ENCODE results near the gene EN2. TPM values are rescaled to one million over a fixed set of nuclear protein-coding genes. Genes with fewer than 3 reads are reported as not detected.
"Not testable (repeated sequence)": the region's sequence is repeated elsewhere in the genome, so short reads cannot be mapped to it uniquely, and the experiment has no call there.

The EN2 gene
- total RNA-seq, 8 experiments from 2014 or later = 0.10 to 1.3 (median 0.49) TPM; not detected in 1

- no peak for ATAC-seq (replicated peaks in 6 of 8)
- Histone ChIP-seq H3K27ac (no peak overlapping the region), H3K4me3 (no peak overlapping the region), H3K4me1 (replicated peaks in 1 of 2) (no peaks in the 10 kb centered on the region)
- WGBS, 10 experiments = 50 to 90% (median 81%) methylated on average over 1 to 6 of the region's 14 CpGs; no CpG with 5 or more reads in 4 of the 10 experiments
- in situ Hi-C loops (cut with MboI; ENCODE audit: low pct_unique_long_range_greater_than_20kb in 2 of 9, low sequenced_read_pairs in 9 of 9, unreplicated experiment in 9 of 9) = no loop called here
Measured at GRCh38 chr7:155428171-155428834, 29.6 kb upstream of the EN2 start.

GRCh38 chr7:155429651-155430050 lies 28.3 kb upstream of the EN2 start:
- no peak overlapping the region for H3K27ac ChIP-seq
- in situ Hi-C loops (cut with MboI; ENCODE audit: low pct_unique_long_range_greater_than_20kb in 2 of 9, low sequenced_read_pairs in 9 of 9, unreplicated experiment in 9 of 9) = no loop called here
- no peak for ATAC-seq (replicated peaks in 6 of 8)
- no peak overlapping the region for H3K4me3 ChIP-seq
- 0 to 65% (median 40%) methylated on average over 1 to 4 of the region's 6 CpGs; no CpG with 5 or more reads in 5 of the 10 experiments for WGBS, 10 experiments
- no peaks in the 10 kb centered on the region for H3K4me1 ChIP-seq (replicated peaks in 1 of 2)

GRCh38 chr7:155430606-155431005 lies 27.3 kb upstream of the EN2 start:
- 0 to 100% (median 40%) methylated on average over 1 to 4 of the region's 10 CpGs; no CpG with 5 or more reads in 4 of the 10 experiments for WGBS, 10 experiments
- Histone ChIP-seq H3K27ac (no peak overlapping the region), H3K4me3 (no peak overlapping the region), H3K4me1 (replicated peaks in 1 of 2) (no peaks in the 10 kb centered on the region)
- in situ Hi-C loops (cut with MboI; ENCODE audit: low pct_unique_long_range_greater_than_20kb in 2 of 9, low sequenced_read_pairs in 9 of 9, unreplicated experiment in 9 of 9) = no loop called here
- ATAC-seq (replicated peaks in 6 of 8) = no peak

GRCh38 chr7:155431231-155431630 lies 26.7 kb upstream of the EN2 start:
- H3K4me3 ChIP-seq = no peak overlapping the region
- ATAC-seq (replicated peaks in 6 of 8) = no peak
- 60 to 80% (median 75%) methylated on average over 1 to 6 of the region's 12 CpGs; no CpG with 5 or more reads in 6 of the 10 experiments for WGBS, 10 experiments
- no peak overlapping the region for H3K27ac ChIP-seq
- H3K4me1 ChIP-seq (replicated peaks in 1 of 2) = no peaks in the 10 kb centered on the region
- in situ Hi-C loops (cut with MboI; ENCODE audit: low pct_unique_long_range_greater_than_20kb in 2 of 9, low sequenced_read_pairs in 9 of 9, unreplicated experiment in 9 of 9) = no loop called here

GRCh38 chr7:155431711-155432110 lies 26.2 kb upstream of the EN2 start:
- H3K4me1 ChIP-seq (replicated peaks in 1 of 2) = no peaks in the 10 kb centered on the region
- no peak for ATAC-seq (replicated peaks in 6 of 8)
- H3K4me3 ChIP-seq = no peak overlapping the region
- in situ Hi-C loops (cut with MboI; ENCODE audit: low pct_unique_long_range_greater_than_20kb in 2 of 9, low sequenced_read_pairs in 9 of 9, unreplicated experiment in 9 of 9) = no loop called here
- 18 to 80% (median 61%) methylated on average over 1 to 13 of the region's 14 CpGs for WGBS, 10 experiments
- no peak overlapping the region for H3K27ac ChIP-seq

GRCh38 chr7:155435110-155435509 lies 22.8 kb upstream of the EN2 start:
- no peak for ATAC-seq (replicated peaks in 6 of 8)
- WGBS, 10 experiments = 0 to 83% (median 0%) methylated on average over 1 to 3 of the region's 3 CpGs; no CpG with 5 or more reads in 5 of the 10 experiments
- in situ Hi-C loops (cut with MboI; ENCODE audit: low pct_unique_long_range_greater_than_20kb in 2 of 9, low sequenced_read_pairs in 9 of 9, unreplicated experiment in 9 of 9) = no loop called here
- no peaks in the 10 kb centered on the region for H3K4me1 ChIP-seq (replicated peaks in 1 of 2)
- H3K27ac ChIP-seq = no peak overlapping the region
- no peak overlapping the region for H3K4me3 ChIP-seq

- H3K27ac ChIP-seq = no peak overlapping the region
- H3K4me1 ChIP-seq (replicated peaks in 1 of 2) = no peaks in the 10 kb centered on the region
- 33 to 100% (median 83%) methylated on average over 1 to 2 of the region's 4 CpGs; no CpG with 5 or more reads in 7 of the 10 experiments for WGBS, 10 experiments
- H3K4me3 ChIP-seq = no peak overlapping the region
- no peak for ATAC-seq (replicated peaks in 6 of 8)
- in situ Hi-C loops (cut with MboI; ENCODE audit: low pct_unique_long_range_greater_than_20kb in 2 of 9, low sequenced_read_pairs in 9 of 9, unreplicated experiment in 9 of 9) = no loop called here
Measured at GRCh38 chr7:155437836-155438235, 20.1 kb upstream of the EN2 start.

GRCh38 chr7:155438777-155439176 lies 19.2 kb upstream of the EN2 start:
- no peak for ATAC-seq (replicated peaks in 6 of 8)
- WGBS, 10 experiments = 8 to 75% (median 48%) methylated on average over 1 to 6 of the region's 7 CpGs; no CpG with 5 or more reads in 2 of the 10 experiments
- in situ Hi-C loops (cut with MboI; ENCODE audit: low pct_unique_long_range_greater_than_20kb in 2 of 9, low sequenced_read_pairs in 9 of 9, unreplicated experiment in 9 of 9) = no loop called here

GRCh38 chr7:155439311-155440017 lies 18.5 kb upstream of the EN2 start:
- WGBS, 10 experiments = 0 to 77% (median 62%) methylated on average over 2 to 10 of the region's 20 CpGs; no CpG with 5 or more reads in 2 of the 10 experiments
- no peak for ATAC-seq (replicated peaks in 6 of 8)
- no peak overlapping the region for H3K4me3 ChIP-seq
- in situ Hi-C loops (cut with MboI; ENCODE audit: low pct_unique_long_range_greater_than_20kb in 2 of 9, low sequenced_read_pairs in 9 of 9, unreplicated experiment in 9 of 9) = no loop called here
- no peak overlapping the region for H3K27ac ChIP-seq
- no peaks in the 10 kb centered on the region for H3K4me1 ChIP-seq (replicated peaks in 1 of 2)

More at GRCh38 chr7:155438777-155439176, 19.2 kb upstream of the EN2 start:
- Histone ChIP-seq H3K4me3 (no peak overlapping the region), H3K4me1 (replicated peaks in 1 of 2) (no peaks in the 10 kb centered on the region), H3K27ac (no peak overlapping the region)

GRCh38 chr7:155440018-155440410 lies 17.9 kb upstream of the EN2 start:
- ATAC-seq (replicated peaks in 6 of 8) = no peak
- H3K4me3 ChIP-seq = no peak overlapping the region
- no peak overlapping the region for H3K27ac ChIP-seq
- in situ Hi-C loops (cut with MboI; ENCODE audit: low pct_unique_long_range_greater_than_20kb in 2 of 9, low sequenced_read_pairs in 9 of 9, unreplicated experiment in 9 of 9) = no loop called here
- no peaks in the 10 kb centered on the region for H3K4me1 ChIP-seq (replicated peaks in 1 of 2)
- WGBS, 10 experiments = 0 to 64% (median 27%) methylated on average over 1 to 3 of the region's 8 CpGs; no CpG with 5 or more reads in 5 of the 10 experiments

- Histone ChIP-seq H3K4me3 (no peak overlapping the region), H3K4me1 (replicated peaks in 1 of 2) (no peaks in the 10 kb centered on the region), H3K27ac (no peak overlapping the region)
- in situ Hi-C loops (cut with MboI; ENCODE audit: low pct_unique_long_range_greater_than_20kb in 2 of 9, low sequenced_read_pairs in 9 of 9, unreplicated experiment in 9 of 9) = no loop called here
- no peak for ATAC-seq (replicated peaks in 6 of 8)
- WGBS, 10 experiments = 0 to 100% (median 67%) methylated on average over 1 to 2 of the region's 6 CpGs; no CpG with 5 or more reads in 3 of the 10 experiments
Measured at GRCh38 chr7:155441856-155442255, 16.1 kb upstream of the EN2 start.

- H3K27ac ChIP-seq = no peak overlapping the region
- no peak for ATAC-seq (replicated peaks in 6 of 8)
- WGBS, 10 experiments = 17 to 83% (median 65%) methylated on average over 1 to 5 of the region's 8 CpGs; no CpG with 5 or more reads in 4 of the 10 experiments
- peaks cover 0 to 4% of the 10 kb centered on the region in 2 donors for H3K4me1 ChIP-seq (replicated peaks in 1 of 2)
- no peak overlapping the region for H3K4me3 ChIP-seq
- in situ Hi-C loops (cut with MboI; ENCODE audit: low pct_unique_long_range_greater_than_20kb in 2 of 9, low sequenced_read_pairs in 9 of 9, unreplicated experiment in 9 of 9) = no loop called here
Measured at GRCh38 chr7:155444746-155445145, 13.2 kb upstream of the EN2 start.

- H3K4me3 ChIP-seq; in situ Hi-C loops (cut with MboI; ENCODE audit: low pct_unique_long_range_greater_than_20kb in 2 of 9, low sequenced_read_pairs in 9 of 9, unreplicated experiment in 9 of 9); H3K27ac ChIP-seq; ATAC-seq (replicated peaks in 6 of 8); H3K4me1 ChIP-seq (replicated peaks in 1 of 2): not testable (repeated sequence)
- 35 to 93% (median 76%) methylated on average over 1 to 6 of the region's 9 CpGs; no CpG with 5 or more reads in 3 of the 10 experiments for whole genome bisulfite sequencing, 10 experiments
Measured at GRCh38 chr7:155445606-155446005, 12.3 kb upstream of the EN2 start.

Data from motor neuron (in vitro differentiated cells).